ENCODE data around the gene FOXN1.
"Not testable (repeated sequence)": the region's sequence is repeated elsewhere in the genome, so short reads cannot be mapped to it uniquely, and the experiment has no call there.

FOXN1 gene

GRCh38 chr17:28505986-28506665, at the start of gene FOXN1:
Gene FOXN1 (plus strand): TSS chr17:28506348. CDS start chr17:28523970, 17,622 bp downstream.
- DNase-seq (ENCODE audit: low read depth), result no peak

GRCh38 chr17:28457890-28458289, 48.3 kb upstream of the FOXN1 start:
- no peak for DNase-seq (ENCODE audit: low read depth)

- not testable (repeated sequence) for DNase-seq (ENCODE audit: low read depth)
These were observed 47.3 kb upstream of the FOXN1 start for GRCh38 chr17:28458881-28459280.

- DNase-seq (ENCODE audit: low read depth), result no peak
These were observed 45.2 kb upstream of the FOXN1 start for GRCh38 chr17:28460901-28461300.

GRCh38 chr17:28466001-28466400, 40.1 kb upstream of the FOXN1 start:
- DNase-seq (ENCODE audit: low read depth), result no peak

GRCh38 chr17:28466521-28467048, 39.6 kb upstream of the FOXN1 start:
- DNase-seq (ENCODE audit: low read depth), result no peak

- DNase-seq (ENCODE audit: low read depth), result no peak
These were observed 38.6 kb upstream of the FOXN1 start for GRCh38 chr17:28467456-28468025.

GRCh38 chr17:28468033-28468735, 38.0 kb upstream of the FOXN1 start:
- not testable (repeated sequence) for DNase-seq (ENCODE audit: low read depth)

- no peak for DNase-seq (ENCODE audit: low read depth)
These were observed 37.4 kb upstream of the FOXN1 start for GRCh38 chr17:28468781-28469180.

GRCh38 chr17:28469376-28469775, 36.8 kb upstream of the FOXN1 start:
- no peak for DNase-seq (ENCODE audit: low read depth)

GRCh38 chr17:28470266-28470913, 35.8 kb upstream of the FOXN1 start:
- DNase-seq (ENCODE audit: low read depth), result no peak

GRCh38 chr17:28470914-28471366, 35.2 kb upstream of the FOXN1 start:
- DNase-seq (ENCODE audit: low read depth), result no peak

GRCh38 chr17:28471531-28472342, 34.4 kb upstream of the FOXN1 start:
- DNase-seq (ENCODE audit: low read depth), result no peak

- DNase-seq (ENCODE audit: low read depth), result no peak
These were observed 33.2 kb upstream of the FOXN1 start for GRCh38 chr17:28472871-28473497.

GRCh38 chr17:28473542-28473941, 32.6 kb upstream of the FOXN1 start, which contains the start of gene SLC13A2:
Gene SLC13A2 (plus strand): TSS chr17:28473644. CDS start chr17:28473713, 69 bp downstream.
- DNase-seq (ENCODE audit: low read depth), result no peak

- no peak for DNase-seq (ENCODE audit: low read depth)
These were observed 32.0 kb upstream of the FOXN1 start for GRCh38 chr17:28474111-28474531.

- DNase-seq (ENCODE audit: low read depth), result no peak
These were observed 30.8 kb upstream of the FOXN1 start for GRCh38 chr17:28475151-28475900.

- no peak for DNase-seq (ENCODE audit: low read depth)
These were observed 29.9 kb upstream of the FOXN1 start for GRCh38 chr17:28476076-28476865.

GRCh38 chr17:28477928-28478327, 28.2 kb upstream of the FOXN1 start:
- DNase-seq (ENCODE audit: low read depth), result no peak
